Left ventricle myocardium inferior (tissue), 1 donor: Measurements from ENCODE around the gene TOX3. TPM values are rescaled to one million over a fixed set of nuclear protein-coding genes. Genes with fewer than 3 reads are reported as not detected.

ENCODE experiments used
- DNase-seq: peaks from one replicate; pipeline ENCODE4 v3.0.0-alpha.2; 2020
- H3K27ac ChIP-seq: fragments of 200-600 bp; replicated peaks from 2 replicates; pipeline ENCODE4 v1.8.0; 2021
- H3K27me3 ChIP-seq: fragments of 200-600 bp; 2 replicates; pipeline ENCODE4 v1.8.0; 2021; ENCODE audit warnings: low read depth
- H3K36me3 ChIP-seq: fragments of 200-600 bp; 2 replicates; pipeline ENCODE4 v1.8.0; 2021
- H3K4me1 ChIP-seq: fragments of 200-600 bp; 2 replicates; pipeline ENCODE4 v1.8.0; 2021
- H3K4me3 ChIP-seq: fragments of 200-600 bp; 2 replicates; pipeline ENCODE4 v1.8.0; 2021; ENCODE audit warnings: mild to moderate bottlenecking, moderate library complexity
- H3K9me3 ChIP-seq: fragments of 200-600 bp; replicated peaks from 2 replicates; pipeline ENCODE4 v1.8.0; 2021
- intact Hi-C: fragments of 100-400 bp; cut with micrococcal nuclease; formaldehyde crosslinking; loops from one replicate; pipeline ENCODE4 v1.11.0; 2022
- total RNA-seq: library from RNA; stranded (reverse); fragmentation: NEBNext Ultra II Directional; extraction: Animal tissue kit (Norgen Biotek cat#: 25700); gene quantifications from one replicate; pipeline ENCODE4 v1.2.1, GENCODE V29; 2021
- TF ChIP-seq, protein P1 (sequence below): fragments of 200-600 bp; IDR thresholded peaks from 2 replicates; pipeline ENCODE4 v1.8.0; 2021; ENCODE audit warnings: antibody characterized with exemption, mild to moderate bottlenecking, borderline replicate concordance
- donor health status: DM: no; HTN: yes; CAD: no; lungs with severe emphysema.

Gene TOX3
- total RNA-seq, 1 donor from 2014 or later, result not detected

DNA sequence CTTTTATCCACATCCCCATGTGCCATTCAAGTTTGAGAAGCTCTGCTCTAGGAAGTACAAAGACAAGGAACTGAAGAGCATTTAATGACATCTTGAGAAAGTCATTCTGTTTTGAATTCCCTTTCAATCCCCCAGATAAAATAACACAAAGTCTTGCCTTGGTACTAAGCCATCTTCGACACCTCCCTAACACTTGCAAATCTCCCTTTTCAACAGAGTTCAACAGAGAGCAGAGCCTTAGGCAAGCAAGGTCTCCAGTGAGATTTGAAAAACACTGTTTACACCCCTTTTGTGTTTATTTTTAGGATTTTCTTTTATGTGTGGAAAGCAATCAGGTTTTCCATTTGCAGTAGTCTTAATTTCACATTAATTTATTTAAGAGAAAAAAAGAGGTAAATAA is 13.6 kb downstream of the TOX3 start:
- TF ChIP-seq, protein P1, sequence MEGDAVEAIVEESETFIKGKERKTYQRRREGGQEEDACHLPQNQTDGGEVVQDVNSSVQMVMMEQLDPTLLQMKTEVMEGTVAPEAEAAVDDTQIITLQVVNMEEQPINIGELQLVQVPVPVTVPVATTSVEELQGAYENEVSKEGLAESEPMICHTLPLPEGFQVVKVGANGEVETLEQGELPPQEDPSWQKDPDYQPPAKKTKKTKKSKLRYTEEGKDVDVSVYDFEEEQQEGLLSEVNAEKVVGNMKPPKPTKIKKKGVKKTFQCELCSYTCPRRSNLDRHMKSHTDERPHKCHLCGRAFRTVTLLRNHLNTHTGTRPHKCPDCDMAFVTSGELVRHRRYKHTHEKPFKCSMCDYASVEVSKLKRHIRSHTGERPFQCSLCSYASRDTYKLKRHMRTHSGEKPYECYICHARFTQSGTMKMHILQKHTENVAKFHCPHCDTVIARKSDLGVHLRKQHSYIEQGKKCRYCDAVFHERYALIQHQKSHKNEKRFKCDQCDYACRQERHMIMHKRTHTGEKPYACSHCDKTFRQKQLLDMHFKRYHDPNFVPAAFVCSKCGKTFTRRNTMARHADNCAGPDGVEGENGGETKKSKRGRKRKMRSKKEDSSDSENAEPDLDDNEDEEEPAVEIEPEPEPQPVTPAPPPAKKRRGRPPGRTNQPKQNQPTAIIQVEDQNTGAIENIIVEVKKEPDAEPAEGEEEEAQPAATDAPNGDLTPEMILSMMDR, result no peak
- H3K4me3 ChIP-seq, result no peak overlapping the region
- intact Hi-C loops, result no loop called here
- DNase-seq, result no peak
- no peaks in the 10 kb centered on the region for H3K4me1 ChIP-seq
- H3K36me3 ChIP-seq, result no peaks in the 10 kb centered on the region
- H3K27me3 ChIP-seq, result peaks cover 13% of the 10 kb centered on the region
- H3K27ac ChIP-seq, result no peak overlapping the region
- H3K9me3 ChIP-seq, result no peaks in the 10 kb centered on the region

DNA sequence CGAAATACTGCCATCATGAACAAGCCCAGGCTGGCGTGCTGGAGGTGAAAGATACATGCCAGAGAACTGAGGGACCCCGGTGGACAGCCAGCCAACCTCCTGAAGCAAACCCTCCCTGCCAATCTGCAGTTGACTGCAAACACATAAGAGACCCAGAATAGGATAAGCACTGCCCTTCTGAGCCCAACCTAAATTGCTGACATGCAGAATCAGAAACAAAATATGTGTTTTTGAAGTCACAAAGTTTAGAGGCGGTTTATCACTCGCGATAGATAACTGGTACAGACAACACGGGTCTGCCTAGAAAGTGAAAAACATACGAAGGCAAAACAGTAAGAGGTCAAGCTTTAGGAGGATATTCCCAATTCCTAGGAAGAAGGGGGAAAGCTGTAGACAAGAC is 14.6 kb downstream of the TOX3 start:
- Histone ChIP-seq H3K27me3 (peaks cover 13% of the 10 kb centered on the region), H3K4me1 (no peaks in the 10 kb centered on the region), H3K27ac (no peak overlapping the region), H3K9me3 (no peaks in the 10 kb centered on the region), H3K36me3 (no peaks in the 10 kb centered on the region), H3K4me3 (no peak overlapping the region)
- intact Hi-C loops, result no loop called here
- DNase-seq, result no peak
- TF ChIP-seq, protein P1, result no peak

DNA sequence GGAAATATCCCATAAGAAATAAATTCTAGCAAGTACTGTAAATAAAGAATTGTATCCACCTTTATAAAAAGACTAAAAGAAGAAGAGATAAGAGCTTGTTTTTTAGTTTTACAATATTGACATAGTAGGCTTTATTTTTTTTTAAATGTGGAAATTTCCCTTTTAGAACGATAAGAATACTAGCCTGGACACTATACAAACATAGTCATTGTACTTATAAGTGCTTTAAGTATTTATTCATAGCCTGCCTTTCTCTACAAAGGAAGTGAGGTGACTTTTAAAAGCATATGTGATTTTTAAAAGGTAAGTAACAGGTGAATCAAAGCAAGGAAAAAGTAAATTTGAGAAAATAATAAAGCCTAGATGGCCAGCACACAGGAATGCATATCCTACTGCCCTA is 17.7 kb downstream of the TOX3 start:
- Histone ChIP-seq H3K27ac (no peak overlapping the region), H3K4me1 (no peaks in the 10 kb centered on the region), H3K36me3 (no peaks in the 10 kb centered on the region), H3K4me3 (no peak overlapping the region), H3K27me3 (peaks cover 10% of the 10 kb centered on the region), H3K9me3 (no peaks in the 10 kb centered on the region)
- TF ChIP-seq, protein P1, result no peak
- intact Hi-C loops, result no loop called here
- no peak for DNase-seq

DNA sequence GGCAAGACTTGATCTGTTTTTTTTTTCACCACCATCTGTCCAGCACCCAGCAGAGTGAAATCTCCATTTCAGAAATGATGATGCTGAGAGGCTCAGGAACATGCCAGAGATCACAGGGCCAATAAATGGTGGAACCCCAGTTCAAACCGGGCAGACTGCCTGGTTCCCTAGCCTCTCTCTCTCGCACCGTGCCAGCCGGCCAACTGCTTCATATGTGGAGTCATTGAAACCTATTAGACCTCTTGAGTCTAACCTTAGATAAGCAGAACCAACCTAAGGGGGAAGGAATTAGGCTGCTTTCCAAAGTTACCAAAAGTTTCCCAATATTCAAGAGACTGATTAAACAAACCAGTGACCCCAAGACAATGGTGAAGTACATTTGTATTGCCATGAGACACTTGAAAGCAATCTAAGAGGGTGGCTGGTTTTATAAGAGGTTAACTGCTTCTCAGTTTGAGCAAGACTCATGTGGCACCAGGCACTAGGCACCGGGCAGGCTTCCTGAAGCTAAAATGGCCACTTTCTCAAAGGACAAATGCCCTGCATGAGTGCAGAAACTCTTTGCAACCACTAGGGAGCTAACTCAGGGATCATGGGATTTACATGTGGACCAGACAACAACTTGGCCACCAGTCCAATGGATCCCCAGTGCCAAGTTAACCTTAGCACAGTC is 18.4 kb downstream of the TOX3 start:
- intact Hi-C loops, result no loop called here
- no peak for DNase-seq
- TF ChIP-seq, protein P1, result no peak

DNA sequence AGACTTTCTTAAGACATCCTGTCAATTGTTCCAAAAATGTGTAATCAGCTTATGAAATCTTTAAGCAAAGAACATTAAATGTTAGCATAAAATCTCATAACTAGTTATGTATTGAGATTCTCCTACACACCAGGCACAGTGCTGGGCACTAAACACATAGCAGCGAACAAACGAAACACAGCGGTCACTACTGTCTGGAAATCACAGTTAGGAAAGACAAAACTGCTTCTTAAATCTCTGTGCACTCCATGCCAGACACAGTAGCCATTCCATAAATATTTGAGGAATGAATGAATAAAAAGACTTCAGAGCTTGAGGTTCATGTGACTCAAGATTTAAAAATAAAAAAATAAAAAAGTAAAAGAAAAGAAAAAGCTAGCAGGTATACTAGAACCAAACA is 20.1 kb downstream of the TOX3 start:
- Histone ChIP-seq H3K4me1 (no peaks in the 10 kb centered on the region), H3K9me3 (no peaks in the 10 kb centered on the region), H3K4me3 (no peak overlapping the region), H3K36me3 (no peaks in the 10 kb centered on the region), H3K27me3 (peaks cover 10% of the 10 kb centered on the region), H3K27ac (no peak overlapping the region)
- intact Hi-C loops, result no loop called here
- TF ChIP-seq, protein P1, result no peak
- DNase-seq, result no peak

More for the DNA sequence above, 18.4 kb downstream of the TOX3 start:
- Histone ChIP-seq H3K4me3 (no peak overlapping the region), H3K36me3 (no peaks in the 10 kb centered on the region), H3K9me3 (no peaks in the 10 kb centered on the region), H3K4me1 (no peaks in the 10 kb centered on the region), H3K27me3 (peaks cover 10% of the 10 kb centered on the region), H3K27ac (no peak overlapping the region)
